PC-3 (cell line): ENCODE results near the gene TMEM214. TPM values are rescaled to one million over a fixed set of nuclear protein-coding genes. Genes with fewer than 3 reads are reported as not detected.

Experiments
- ATAC-seq: fragments of 200-7000 bp; cut with Tn5 transposase; 2 replicates; pipeline ENCODE4 v1.9.1; 2020; ENCODE audit warnings: mild to moderate bottlenecking, moderate library complexity
- BruUV-seq: library from RNA; stranded (reverse); fragments of 400-500 nt; replicated peaks from 2 replicates; lab custom pipeline; 2021; lab: Mats Ljungman, UMichigan
- CTCF ChIA-PET: fragments of 300-600 bp; sonication (Branson Sonifier 250); formaldehyde crosslinking; loops from one replicate; lab custom pipeline; 2022; ENCODE audit warnings: antibody characterized with exemption; lab: Charles Lee
- POLR2A ChIA-PET: fragments of 300-600 bp; sonication (Branson Sonifier 250); formaldehyde crosslinking; loops from one replicate; lab custom pipeline; 2022; ENCODE audit warnings: antibody characterized with exemption; ENCODE audit not compliant: unreplicated experiment; lab: Charles Lee
- DNase-seq: peaks from one replicate; pipeline ENCODE4 v3.0.0-alpha.2; 2015
- H2AFZ ChIP-seq: fragments of 300-600 bp; sonication (generic); 2 replicates; pipeline ENCODE4 v1.6.0; 2016; ENCODE audit warnings: antibody characterized with exemption, low read length
- H3F3A ChIP-seq: fragments of 300-600 bp; sonication (generic); one replicate; pipeline ENCODE4 v1.6.0; 2017; ENCODE audit warnings: antibody characterized with exemption, low read length, control low read depth, mild to moderate bottlenecking; ENCODE audit not compliant: unreplicated experiment
- H3K27ac ChIP-seq: fragments of 300-600 bp; sonication (generic); 2 replicates; pipeline ENCODE4 v1.5.1; 2016; ENCODE audit warnings: mild to moderate bottlenecking, low read length
- H3K27me3 ChIP-seq: fragments of 300-600 bp; sonication (generic); 2 replicates; pipeline ENCODE4 v1.6.1; 2016; ENCODE audit warnings: low read length, mixed read lengths
- H3K36me3 ChIP-seq: fragments of 300-600 bp; sonication (generic); 2 replicates; pipeline ENCODE4 v1.6.1; 2016; ENCODE audit warnings: low read depth, mixed run types, low read length, mixed read lengths
- H3K4me1 ChIP-seq: fragments of 300-600 bp; sonication (generic); 2 replicates; pipeline ENCODE4 v1.5.1; 2016; ENCODE audit warnings: low read length; ENCODE audit not compliant: insufficient read depth
- H3K4me2 ChIP-seq: fragments of 300-600 bp; sonication (generic); 2 replicates; pipeline ENCODE4 v1.6.0; 2016; ENCODE audit warnings: low read length
- H3K4me3 ChIP-seq: fragments of 300-600 bp; sonication (generic); 2 replicates; pipeline ENCODE4 v1.5.1; 2016; ENCODE audit warnings: mild to moderate bottlenecking, low read length, mixed read lengths
- H3K79me2 ChIP-seq: fragments of 300-600 bp; sonication (generic); 2 replicates; pipeline ENCODE4 v1.6.1; 2017; ENCODE audit warnings: low read length, mixed read lengths
- H3K9ac ChIP-seq: fragments of 300-600 bp; sonication (generic); 2 replicates; pipeline ENCODE4 v1.6.0; 2016; ENCODE audit warnings: mild to moderate bottlenecking, low read length
- H3K9me2 ChIP-seq: fragments of 300-600 bp; sonication (generic); replicated peaks from 2 replicates; pipeline ENCODE4 v1.6.1; 2016; ENCODE audit warnings: mixed run types, low read length, mixed read lengths
- H3K9me3 ChIP-seq: fragments of 300-600 bp; sonication (generic); 2 replicates; pipeline ENCODE4 v1.6.1; 2016; ENCODE audit warnings: low read length, mixed read lengths
- H4K20me1 ChIP-seq: fragments of 300-600 bp; sonication (generic); 2 replicates; pipeline ENCODE4 v1.6.1; 2016; ENCODE audit warnings: low read length, mixed read lengths
- EZH2 ChIP-seq: fragments of 300-600 bp; sonication (generic); IDR thresholded peaks from one replicate; pipeline ENCODE4 v1.6.1; 2017; ENCODE audit warnings: antibody characterized with exemption, mild to moderate bottlenecking, low read length; ENCODE audit not compliant: unreplicated experiment
- EZH2phosphoT487 ChIP-seq: fragments of 300-600 bp; sonication (generic); IDR thresholded peaks from 2 replicates; pipeline ENCODE4 v1.6.1; 2018; ENCODE audit warnings: mild to moderate bottlenecking, antibody characterized with exemption, low read length, borderline replicate concordance
- intact Hi-C: fragments of 100-400 bp; cut with micrococcal nuclease; formaldehyde crosslinking; loops from 2 replicates; pipeline ENCODE4 v1.9.0; 2023
- total RNA-seq: library from RNA; depleted of rRNA; stranded (reverse); fragments of >200 nt; gene quantifications from 2 replicates; pipeline ENCODE4 v1.2.3, GENCODE V29; 2014
- TF ChIP-seq, protein P1 (sequence below): fragments of 300-600 bp; sonication (generic); conservative IDR thresholded peaks from 2 replicates; pipeline ENCODE4 v1.5.1; 2017; ENCODE audit warnings: antibody characterized with exemption, low read depth, mild to moderate bottlenecking, low read length

The TMEM214 gene
- total RNA-seq, 1 experiment from 2014 or later, result 43.0 TPM

DNA sequence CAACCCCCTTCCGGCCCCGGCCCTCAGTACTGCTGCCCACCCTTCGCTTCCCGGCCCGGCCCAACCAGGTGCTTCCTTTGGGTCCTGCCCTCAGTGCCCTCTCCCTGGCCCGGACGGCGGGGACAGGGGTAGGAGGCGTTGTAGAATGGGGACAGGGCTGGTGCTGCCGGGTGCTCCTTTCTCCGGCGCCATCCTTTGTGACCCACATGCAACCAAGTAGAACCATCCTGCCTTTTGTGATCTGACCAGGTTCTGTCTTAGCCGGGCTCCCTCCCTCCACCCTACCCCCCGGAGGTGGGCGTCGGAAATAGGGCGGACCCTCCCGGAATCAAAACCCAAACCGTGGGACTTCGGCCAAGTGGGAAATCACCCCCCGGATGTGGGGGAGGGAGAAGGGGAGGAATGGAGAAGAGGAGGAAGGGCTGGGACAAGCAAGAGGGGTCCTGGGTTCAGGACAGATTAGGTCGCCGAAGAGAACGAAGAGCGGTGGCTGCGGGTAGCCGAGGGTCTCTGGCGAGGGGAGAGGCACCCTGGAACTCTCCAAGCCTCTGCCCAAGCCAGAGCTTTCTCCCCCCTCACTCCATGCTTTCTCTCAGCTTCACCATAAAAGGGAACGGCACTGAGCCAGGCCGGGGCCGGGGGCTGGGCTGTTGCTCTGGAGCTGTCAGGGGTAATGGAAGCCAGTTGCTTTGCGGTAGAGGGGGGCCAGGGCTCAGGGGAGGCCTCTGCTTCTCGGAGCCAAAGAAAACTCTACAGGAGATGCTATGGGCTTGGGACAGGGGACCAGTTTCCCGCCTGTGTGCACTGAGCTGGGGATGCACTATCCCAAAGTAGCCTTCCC, 39.4 kb downstream of the TMEM214 start:
- no peak for DNase-seq
- peak; percentile 42 for ATAC-seq
- Histone ChIP-seq H3K36me3 (peaks cover 13% of the 10 kb centered on the region), H3K9me3 (no peaks in the 10 kb centered on the region), H3K79me2 (peaks cover 38% of the 10 kb centered on the region), H3K9me2 (no peaks in the 10 kb centered on the region), H3K27me3 (no peaks in the 10 kb centered on the region), H2AFZ (peak overlapping the region; percentile 95), H3K9ac (peak overlapping the region; percentile 96), H4K20me1 (no peaks in the 10 kb centered on the region), H3K4me1 (peaks cover 12% of the 10 kb centered on the region), H3K4me3 (peak overlapping the region; percentile 86), H3K4me2 (peak overlapping the region; percentile 93), H3K27ac (no peak overlapping the region), H3F3A (no peaks in the 10 kb centered on the region)
- BruUV-seq, result TSS peak; percentile 44
- intact Hi-C loops, result loop anchor here (1.0 kb wide), 1 partner anchor 298 kb away; the partner anchor contains the start of genes EIF2B4 and SNX17
- TF ChIP-seq EZH2phosphoT487, result no peak
- no peak for TF ChIP-seq EZH2
- TF ChIP-seq, protein P1, sequence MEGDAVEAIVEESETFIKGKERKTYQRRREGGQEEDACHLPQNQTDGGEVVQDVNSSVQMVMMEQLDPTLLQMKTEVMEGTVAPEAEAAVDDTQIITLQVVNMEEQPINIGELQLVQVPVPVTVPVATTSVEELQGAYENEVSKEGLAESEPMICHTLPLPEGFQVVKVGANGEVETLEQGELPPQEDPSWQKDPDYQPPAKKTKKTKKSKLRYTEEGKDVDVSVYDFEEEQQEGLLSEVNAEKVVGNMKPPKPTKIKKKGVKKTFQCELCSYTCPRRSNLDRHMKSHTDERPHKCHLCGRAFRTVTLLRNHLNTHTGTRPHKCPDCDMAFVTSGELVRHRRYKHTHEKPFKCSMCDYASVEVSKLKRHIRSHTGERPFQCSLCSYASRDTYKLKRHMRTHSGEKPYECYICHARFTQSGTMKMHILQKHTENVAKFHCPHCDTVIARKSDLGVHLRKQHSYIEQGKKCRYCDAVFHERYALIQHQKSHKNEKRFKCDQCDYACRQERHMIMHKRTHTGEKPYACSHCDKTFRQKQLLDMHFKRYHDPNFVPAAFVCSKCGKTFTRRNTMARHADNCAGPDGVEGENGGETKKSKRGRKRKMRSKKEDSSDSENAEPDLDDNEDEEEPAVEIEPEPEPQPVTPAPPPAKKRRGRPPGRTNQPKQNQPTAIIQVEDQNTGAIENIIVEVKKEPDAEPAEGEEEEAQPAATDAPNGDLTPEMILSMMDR, result no peak
- POLR2A ChIA-PET, result no interaction called here
- CTCF ChIA-PET, result interaction anchor here (0.5 kb wide), 1 partner anchor 221 kb away, joined by 14 read pairs; no protein-coding TSS in a partner anchor

DNA sequence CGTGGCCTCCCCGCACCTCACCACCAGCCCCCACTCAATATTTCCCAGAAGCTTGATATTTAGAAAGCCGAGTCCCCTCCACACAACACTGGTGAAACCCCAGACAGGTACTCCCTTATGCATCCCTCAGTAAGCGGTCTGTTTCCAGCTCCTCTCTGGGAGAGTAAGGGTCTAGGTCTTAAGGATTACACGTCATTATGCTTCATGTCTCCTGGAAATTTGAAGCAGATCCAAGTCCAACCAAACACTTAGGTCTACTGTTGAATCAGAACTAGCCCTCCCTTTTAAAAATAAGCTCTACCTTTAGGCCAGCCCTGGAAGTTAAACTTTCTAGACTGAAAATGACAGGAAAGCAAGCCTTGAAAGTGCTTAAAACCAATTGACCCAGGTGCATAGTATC, 40.2 kb downstream of the TMEM214 start:
- Histone ChIP-seq H3K79me2 (peaks cover 34% of the 10 kb centered on the region), H3K9me3 (no peaks in the 10 kb centered on the region), H3K4me3 (no peak overlapping the region), H3K9ac (no peak overlapping the region), H3K36me3 (peaks cover 13% of the 10 kb centered on the region), H2AFZ (no peak overlapping the region), H3K4me2 (no peak overlapping the region), H4K20me1 (no peaks in the 10 kb centered on the region), H3F3A (no peaks in the 10 kb centered on the region), H3K9me2 (no peaks in the 10 kb centered on the region), H3K27ac (no peak overlapping the region), H3K27me3 (no peaks in the 10 kb centered on the region), H3K4me1 (peaks cover 12% of the 10 kb centered on the region)
- ChIA-PET POLR2A (no interaction called here), CTCF (no interaction called here)
- TF ChIP-seq EZH2 (no peak), EZH2phosphoT487 (no peak)
- TF ChIP-seq, protein P1, result no peak
- ATAC-seq (no peak), DNase-seq (no peak)
- intact Hi-C loops, result no loop called here
- BruUV-seq, result no TSS peak

DNA sequence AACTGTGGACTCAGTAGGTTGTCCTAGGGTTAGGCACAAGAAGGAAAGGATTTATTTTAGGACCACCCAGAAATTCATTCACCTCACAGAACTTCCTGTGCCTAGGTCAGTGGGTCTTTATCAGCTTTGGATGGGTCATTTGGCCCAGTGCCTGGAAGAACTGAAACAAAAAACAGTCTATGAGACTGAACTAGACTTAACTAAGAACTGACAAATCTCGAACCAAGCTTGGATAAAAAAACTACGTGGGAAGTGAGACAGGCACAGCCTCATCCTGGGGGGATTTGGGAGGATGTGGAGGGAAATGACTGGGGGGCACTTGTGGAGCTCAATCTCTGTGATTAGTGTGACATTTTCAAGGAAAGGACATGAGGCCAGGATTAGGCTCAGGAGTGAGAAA, 41.0 kb downstream of the TMEM214 start:
- Histone ChIP-seq H3K27ac (no peak overlapping the region), H3K9ac (no peak overlapping the region), H3K4me2 (no peak overlapping the region), H2AFZ (no peak overlapping the region), H3K79me2 (peaks cover 26% of the 10 kb centered on the region), H3F3A (no peaks in the 10 kb centered on the region), H3K9me2 (no peaks in the 10 kb centered on the region), H3K4me1 (peaks cover 12% of the 10 kb centered on the region), H3K27me3 (no peaks in the 10 kb centered on the region), H3K36me3 (peaks cover 7% of the 10 kb centered on the region), H4K20me1 (no peaks in the 10 kb centered on the region), H3K9me3 (no peaks in the 10 kb centered on the region), H3K4me3 (no peak overlapping the region)
- CTCF ChIA-PET, result no interaction called here
- POLR2A ChIA-PET, result no interaction called here
- no TSS peak for BruUV-seq
- DNase-seq (no peak), ATAC-seq (no peak)
- intact Hi-C loops, result no loop called here
- TF ChIP-seq EZH2phosphoT487 (no peak), EZH2 (no peak)
- TF ChIP-seq, protein P1, result no peak
